HG03060 (cell line): Measurements from ENCODE around the gene ATP1B1.

Source experiments
- ATAC-seq: cut with Tn5 transposase; IDR thresholded peaks from one replicate; pipeline ENCODE4 v1.9.1; 2021; ENCODE audit warnings: low read depth, moderate number of reproducible peaks; ENCODE audit not compliant: unreplicated experiment

The ATP1B1 gene

DNA sequence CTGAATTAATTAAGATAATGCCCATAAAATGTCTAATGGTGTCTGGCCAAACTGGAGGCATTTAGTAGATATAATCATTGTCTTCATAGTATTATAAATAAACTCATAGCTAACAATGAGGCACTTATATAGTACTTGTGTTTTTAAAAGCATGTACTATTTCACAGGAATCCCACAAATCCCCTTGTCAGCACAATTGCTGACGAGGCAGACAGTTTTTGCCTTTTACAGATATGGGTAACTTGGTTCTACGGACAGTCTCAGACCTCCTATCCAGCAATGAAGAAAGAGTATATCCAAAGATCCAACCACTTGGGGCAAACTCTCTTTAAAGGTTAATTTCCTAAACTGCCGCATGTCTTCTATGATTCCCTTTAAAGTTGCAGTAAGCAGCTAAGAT lies 73.7 kb downstream of the ATP1B1 start:
- no peak for ATAC-seq
